Endodermal cell (in vitro differentiated cells): ENCODE measurements around the gene CAMKK2. TPM values are rescaled to one million over a fixed set of nuclear protein-coding genes. Genes with fewer than 3 reads are reported as not detected.
A peak's percentile ranks its signal among the peaks of the same experiment; 100 is the strongest.

Source experiments
- DNase-seq: peaks from one replicate; pipeline ENCODE4 v3.0.0-alpha.2; 2017
- H3K27ac ChIP-seq: 2 replicates; pipeline ENCODE4 v1.5.1; 2013; ENCODE audit warnings: mild to moderate bottlenecking, low read depth, low read length, moderate library complexity
- H3K27me3 ChIP-seq: 2 replicates; pipeline ENCODE4 v1.6.1; 2013; ENCODE audit warnings: mild to moderate bottlenecking, low read length, moderate library complexity; ENCODE audit not compliant: insufficient read depth, control insufficient read depth, poor library complexity, severe bottlenecking
- H3K36me3 ChIP-seq: 2 replicates; pipeline ENCODE4 v1.7.0; 2013; ENCODE audit warnings: mild to moderate bottlenecking, low read length, moderate library complexity; ENCODE audit not compliant: control insufficient read depth, insufficient read depth
- H3K4me1 ChIP-seq: one replicate; pipeline ENCODE4 v1.7.0; 2013; ENCODE audit warnings: low read length; ENCODE audit not compliant: control insufficient read depth, insufficient read depth
- H3K4me3 ChIP-seq: 2 replicates; pipeline ENCODE4 v1.5.1; 2013; ENCODE audit warnings: mild to moderate bottlenecking, low read length, moderate library complexity
- H3K9ac ChIP-seq: 2 replicates; pipeline ENCODE4 v1.6.1; 2013; ENCODE audit warnings: mild to moderate bottlenecking, low read length, moderate library complexity; ENCODE audit not compliant: poor library complexity, severe bottlenecking; ENCODE audit errors: extremely low read depth
- H3K9me3 ChIP-seq: 2 replicates; pipeline ENCODE4 v1.6.1; 2013; ENCODE audit warnings: mild to moderate bottlenecking, low read length, moderate library complexity; ENCODE audit not compliant: control insufficient read depth
- H3K27ac Mint-ChIP-seq: 2 replicates; pipeline ENCODE4 v1.8.0; 2020; ENCODE audit warnings: mixed read lengths
- H3K27me3 Mint-ChIP-seq: 2 replicates; pipeline ENCODE4 v1.8.0; 2021; ENCODE audit warnings: mild to moderate bottlenecking, mixed read lengths; ENCODE audit not compliant: insufficient read depth
- H3K36me3 Mint-ChIP-seq: 2 replicates; pipeline ENCODE4 v1.8.0; 2020; ENCODE audit warnings: low read depth, mixed read lengths
- H3K4me1 Mint-ChIP-seq: 2 replicates; pipeline ENCODE4 v1.8.0; 2020; ENCODE audit warnings: mixed read lengths
- H3K4me3 Mint-ChIP-seq: 2 replicates; pipeline ENCODE4 v1.8.0; 2020; ENCODE audit warnings: mild to moderate bottlenecking, moderate library complexity, mixed read lengths
- H3K9me3 Mint-ChIP-seq: 2 replicates; pipeline ENCODE4 v1.8.0; 2020; ENCODE audit warnings: mild to moderate bottlenecking, mixed read lengths
- CTCF ChIP-seq: fragments of 200-600 bp; sonication (generic); conservative IDR thresholded peaks from 2 replicates; pipeline ENCODE4 v1.5.0; 2021; ENCODE audit warnings: antibody characterized with exemption, mild to moderate bottlenecking
- WGBS, 2 experiments: methylation state at CpG; one replicate each; pipeline versions ENCODE4 v1.1.5 to v1.1.7; 2013; ENCODE audit warnings: missing lambda C conversion rate in 2 of 2, mixed read lengths in 1 of 2; ENCODE audit not compliant: insufficient coverage in 1 of 2, insufficient read length in 1 of 2; 5-methylcytosine and 5-hydroxymethylcytosine counted together
- total RNA-seq, 2 donors: library from RNA; stranded (reverse); fragmentation: NEBNext Ultra II Directional in 1 of 2; extraction: Animal tissue kit (Norgen Biotek cat#: 25700) in 1 of 2; gene quantifications; 2 replicates in 1 of 2; 3 replicates in 1 of 2; pipeline ENCODE4 v1.2.1, GENCODE V29; 2021

The CAMKK2 gene
- total RNA-seq, 2 donors from 2014 or later = 95.8 to 113 TPM

DNA sequence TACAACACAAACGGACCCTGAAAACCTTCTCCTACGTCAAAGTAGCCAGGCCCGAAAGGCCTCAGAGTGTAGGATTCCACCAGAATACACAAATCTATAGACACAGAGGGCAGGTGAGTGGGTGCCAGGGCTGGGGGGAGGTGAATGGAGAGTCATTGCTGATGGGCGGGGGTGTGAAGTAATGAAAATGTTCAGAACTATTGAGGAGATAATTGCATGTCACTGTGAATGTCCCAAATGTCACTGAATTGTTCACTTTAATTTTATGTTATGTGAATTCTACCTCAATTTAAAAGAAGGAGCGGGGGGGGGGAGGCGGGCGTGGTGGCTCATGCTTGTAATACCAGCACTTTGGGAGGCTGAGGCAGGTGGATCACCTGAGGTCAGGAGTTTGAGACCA lies 50.6 kb downstream of the CAMKK2 start:
- H3K36me3 ChIP-seq = peaks cover 51% of the 10 kb centered on the region
- no peak overlapping the region for H3K27ac Mint-ChIP-seq
- H3K27me3 ChIP-seq = no peaks in the 10 kb centered on the region
- no peaks in the 10 kb centered on the region for H3K9me3 ChIP-seq
- no peak overlapping the region for H3K4me3 ChIP-seq
- DNase-seq = no peak
- no peak for TF ChIP-seq CTCF
- no peaks in the 10 kb centered on the region for H3K27me3 Mint-ChIP-seq
- no peak overlapping the region for H3K4me3 Mint-ChIP-seq
- 93% methylated on average over 7 of the region's 7 CpGs; no CpG with 5 or more reads in 1 of the 2 experiments for WGBS, 2 experiments
- H3K4me1 Mint-ChIP-seq = peaks cover 4% of the 10 kb centered on the region
- no peak overlapping the region for H3K9ac ChIP-seq
- peaks cover under 1% of the 10 kb centered on the region for H3K4me1 ChIP-seq
- H3K9me3 Mint-ChIP-seq = no peaks in the 10 kb centered on the region
- H3K27ac ChIP-seq = no peak overlapping the region
- H3K36me3 Mint-ChIP-seq = peaks cover 70% of the 10 kb centered on the region

- WGBS, 2 experiments = 94% methylated on average over 14 of the region's 14 CpGs; no CpG with 5 or more reads in 1 of the 2 experiments
- Mint-ChIP-seq H3K9me3 (no peaks in the 10 kb centered on the region), H3K4me1 (peaks cover 11% of the 10 kb centered on the region), H3K36me3 (peaks cover 68% of the 10 kb centered on the region), H3K27ac (no peak overlapping the region), H3K27me3 (no peaks in the 10 kb centered on the region), H3K4me3 (no peak overlapping the region)
- no peak for TF ChIP-seq CTCF
- H3K4me1 ChIP-seq = peaks cover 5% of the 10 kb centered on the region
- H3K4me3 ChIP-seq = no peak overlapping the region
- no peak overlapping the region for H3K9ac ChIP-seq
- no peaks in the 10 kb centered on the region for H3K9me3 ChIP-seq
- H3K27ac ChIP-seq = no peak overlapping the region
- H3K36me3 ChIP-seq = peaks cover 48% of the 10 kb centered on the region
- DNase-seq = no peak
- H3K27me3 ChIP-seq = no peaks in the 10 kb centered on the region
Observed at GRCh38 chr12:121245031-121245430, 51.5 kb downstream of the CAMKK2 start.

- Mint-ChIP-seq H3K27ac (peak overlapping the region; percentile 84), H3K36me3 (peaks cover 62% of the 10 kb centered on the region), H3K4me3 (no peak overlapping the region), H3K27me3 (no peaks in the 10 kb centered on the region), H3K4me1 (peaks cover 19% of the 10 kb centered on the region), H3K9me3 (no peaks in the 10 kb centered on the region)
- DNase-seq = no peak
- H3K9ac ChIP-seq = no peak overlapping the region
- no peak for TF ChIP-seq CTCF
- H3K4me1 ChIP-seq = peaks cover 24% of the 10 kb centered on the region
- peaks cover 56% of the 10 kb centered on the region for H3K36me3 ChIP-seq
- WGBS, 2 experiments = 85 to 92% methylated on average over 6 to 17 of the region's 17 CpGs
- H3K27me3 ChIP-seq = no peaks in the 10 kb centered on the region
- no peak overlapping the region for H3K27ac ChIP-seq
- no peaks in the 10 kb centered on the region for H3K9me3 ChIP-seq
- H3K4me3 ChIP-seq = no peak overlapping the region
Observed at GRCh38 chr12:121241156-121241970, 55.1 kb downstream of the CAMKK2 start.
